HG02884 (cell line): Measurements from ENCODE around the gene TIMP1.
"Not testable (repeated sequence)": the region's sequence is repeated elsewhere in the genome, so short reads cannot be mapped to it uniquely, and the experiment has no call there.

Source experiments
- ATAC-seq: cut with Tn5 transposase; IDR thresholded peaks from one replicate; pipeline ENCODE4 v1.9.1; 2021; ENCODE audit warnings: mild to moderate bottlenecking, moderate library complexity; ENCODE audit not compliant: unreplicated experiment

TIMP1 gene

GRCh38 chrX:47597222-47597621 is 15.0 kb downstream of the TIMP1 start:
- ATAC-seq: no peak

GRCh38 chrX:47603125-47603524 is 20.9 kb downstream of the TIMP1 start:
- ATAC-seq: not testable (repeated sequence)

GRCh38 chrX:47605024-47605423 is 22.8 kb downstream of the TIMP1 start:
- no peak for ATAC-seq

- no peak for ATAC-seq
These were observed 24.9 kb downstream of the TIMP1 start for GRCh38 chrX:47607091-47607490.

GRCh38 chrX:47608130-47608810 is 26.0 kb downstream of the TIMP1 start:
- ATAC-seq: no peak

GRCh38 chrX:47610511-47610910 is 28.3 kb downstream of the TIMP1 start:
- no peak for ATAC-seq

GRCh38 chrX:47611489-47611888 is 29.3 kb downstream of the TIMP1 start:
- no peak for ATAC-seq

GRCh38 chrX:47611926-47612325 is 29.7 kb downstream of the TIMP1 start:
- no peak for ATAC-seq

- ATAC-seq: no peak
These were observed 30.2 kb downstream of the TIMP1 start for GRCh38 chrX:47612418-47612817.

GRCh38 chrX:47613082-47613481 is 30.8 kb downstream of the TIMP1 start:
- no peak for ATAC-seq

- ATAC-seq: no peak
These were observed 32.4 kb downstream of the TIMP1 start for GRCh38 chrX:47614618-47615017.

- ATAC-seq: no peak
These were observed 36.8 kb downstream of the TIMP1 start for GRCh38 chrX:47618923-47619485.

- no peak for ATAC-seq
These were observed 37.5 kb downstream of the TIMP1 start, which contains the start of gene SYN1 for GRCh38 chrX:47619486-47620302. TSS of gene SYN1 (minus strand) at chrX:47619857. CDS start at chrX:47619728, 129 bp downstream.

- no peak for ATAC-seq
These were observed 38.1 kb downstream of the TIMP1 start for GRCh38 chrX:47620303-47620685.

GRCh38 chrX:47621851-47622250 is 39.6 kb downstream of the TIMP1 start:
- no peak for ATAC-seq

GRCh38 chrX:47623540-47624027 is 41.3 kb downstream of the TIMP1 start:
- ATAC-seq: no peak

- ATAC-seq: no peak
These were observed 43.1 kb downstream of the TIMP1 start for GRCh38 chrX:47625365-47625764.

- ATAC-seq: no peak
These were observed 46.7 kb downstream of the TIMP1 start for GRCh38 chrX:47628982-47629381.

- ATAC-seq: no peak
These were observed 47.4 kb downstream of the TIMP1 start, which contains the start of gene CFP for GRCh38 chrX:47629419-47630200. TSS of gene CFP (minus strand) at chrX:47629930. CDS start at chrX:47629844, 86 bp downstream.

GRCh38 chrX:47631676-47632075 is 49.4 kb downstream of the TIMP1 start:
- no peak for ATAC-seq

GRCh38 chrX:47632666-47633065 is 50.4 kb downstream of the TIMP1 start:
- no peak for ATAC-seq
